Parathyroid adenoma (tissue), 2 donors: ENCODE data around the gene NARS2.
"Not testable (repeated sequence)": the region's sequence is repeated elsewhere in the genome, so short reads cannot be mapped to it uniquely, and the experiment has no call there.

Experiments
- H2AFZ ChIP-seq: fragments of 300-600 bp; sonication (generic); one replicate; pipeline ENCODE4 v1.7.0; 2017; ENCODE audit warnings: antibody characterized with exemption, mild to moderate bottlenecking
- H3K27ac ChIP-seq: fragments of 300-600 bp; sonication (generic); one replicate; pipeline ENCODE4 v1.7.0; 2017
- H3K27me3 ChIP-seq: fragments of 300-600 bp; sonication (generic); one replicate; pipeline ENCODE4 v1.7.0; 2017; ENCODE audit warnings: low read length; ENCODE audit not compliant: control insufficient read depth, insufficient read depth
- H3K36me3 ChIP-seq: fragments of 300-600 bp; sonication (generic); one replicate; pipeline ENCODE4 v1.7.0; 2017; ENCODE audit warnings: low read length; ENCODE audit not compliant: control insufficient read depth, insufficient read depth
- H3K4me1 ChIP-seq: fragments of 300-600 bp; sonication (generic); one replicate; pipeline ENCODE4 v1.7.0; 2017; ENCODE audit warnings: control low read depth
- H3K4me2 ChIP-seq: fragments of 300-600 bp; sonication (generic); one replicate; pipeline ENCODE4 v1.7.0; 2017; ENCODE audit warnings: low read length
- H3K4me3 ChIP-seq: fragments of 300-600 bp; sonication (generic); one replicate; pipeline ENCODE4 v1.7.0; 2017; ENCODE audit warnings: low read depth, low read length
- H3K79me2 ChIP-seq: fragments of 300-600 bp; sonication (generic); one replicate; pipeline ENCODE4 v1.7.0; 2017; ENCODE audit warnings: control low read depth
- H3K9ac ChIP-seq: fragments of 300-600 bp; sonication (generic); one replicate; pipeline ENCODE4 v1.7.0; 2017; ENCODE audit warnings: mild to moderate bottlenecking
- H3K9me3 ChIP-seq: fragments of 300-600 bp; sonication (generic); one replicate; pipeline ENCODE4 v1.7.0; 2017; ENCODE audit warnings: low read length; ENCODE audit not compliant: control insufficient read depth
- TF ChIP-seq, protein P1 (sequence below): fragments of 300-600 bp; sonication (generic); IDR thresholded peaks from one replicate; pipeline ENCODE4 v1.7.0; 2017; ENCODE audit warnings: antibody characterized with exemption, mild to moderate bottlenecking
- donor health status: primary hyperparathyroidism.

The NARS2 gene

DNA sequence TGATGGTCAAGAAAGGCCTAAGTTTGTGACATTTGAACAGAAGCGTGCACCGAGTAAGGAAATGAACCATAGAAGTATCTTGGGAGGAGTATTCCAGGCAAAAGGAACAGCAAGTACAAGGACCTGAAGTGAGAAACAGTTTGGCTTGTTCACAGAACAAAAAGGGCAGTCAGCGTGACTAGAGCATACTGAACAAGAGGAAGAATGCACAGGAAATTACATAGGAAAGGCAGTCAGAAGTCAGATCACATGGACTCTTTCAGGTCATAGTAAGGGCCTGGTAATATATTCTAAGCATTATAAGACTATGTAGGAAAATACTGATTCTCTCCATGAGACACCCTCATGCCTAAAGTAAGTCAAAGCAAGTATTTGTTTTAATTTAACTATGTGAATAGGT, 104.8 kb downstream of the NARS2 start:
- H3K27me3 ChIP-seq = no peaks in the 10 kb centered on the region
- H3K4me3 ChIP-seq = no peak overlapping the region
- H3K4me1 ChIP-seq = no peaks in the 10 kb centered on the region
- H3K9ac ChIP-seq = no peak overlapping the region
- H2AFZ ChIP-seq = no peak overlapping the region
- H3K27ac ChIP-seq = no peak overlapping the region
- TF ChIP-seq, protein P1, sequence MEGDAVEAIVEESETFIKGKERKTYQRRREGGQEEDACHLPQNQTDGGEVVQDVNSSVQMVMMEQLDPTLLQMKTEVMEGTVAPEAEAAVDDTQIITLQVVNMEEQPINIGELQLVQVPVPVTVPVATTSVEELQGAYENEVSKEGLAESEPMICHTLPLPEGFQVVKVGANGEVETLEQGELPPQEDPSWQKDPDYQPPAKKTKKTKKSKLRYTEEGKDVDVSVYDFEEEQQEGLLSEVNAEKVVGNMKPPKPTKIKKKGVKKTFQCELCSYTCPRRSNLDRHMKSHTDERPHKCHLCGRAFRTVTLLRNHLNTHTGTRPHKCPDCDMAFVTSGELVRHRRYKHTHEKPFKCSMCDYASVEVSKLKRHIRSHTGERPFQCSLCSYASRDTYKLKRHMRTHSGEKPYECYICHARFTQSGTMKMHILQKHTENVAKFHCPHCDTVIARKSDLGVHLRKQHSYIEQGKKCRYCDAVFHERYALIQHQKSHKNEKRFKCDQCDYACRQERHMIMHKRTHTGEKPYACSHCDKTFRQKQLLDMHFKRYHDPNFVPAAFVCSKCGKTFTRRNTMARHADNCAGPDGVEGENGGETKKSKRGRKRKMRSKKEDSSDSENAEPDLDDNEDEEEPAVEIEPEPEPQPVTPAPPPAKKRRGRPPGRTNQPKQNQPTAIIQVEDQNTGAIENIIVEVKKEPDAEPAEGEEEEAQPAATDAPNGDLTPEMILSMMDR = no peak
- no peaks in the 10 kb centered on the region for H3K79me2 ChIP-seq
- H3K36me3 ChIP-seq = no peaks in the 10 kb centered on the region
- no peak overlapping the region for H3K4me2 ChIP-seq
- H3K9me3 ChIP-seq = no peaks in the 10 kb centered on the region

GRCh38 chr11:78467931-78468330, 106.7 kb downstream of the NARS2 start:
- Histone ChIP-seq H3K4me3 (no peak overlapping the region), H3K4me2 (no peak overlapping the region), H3K27me3 (no peaks in the 10 kb centered on the region), H2AFZ (no peak overlapping the region), H3K9me3 (no peaks in the 10 kb centered on the region), H3K27ac (no peak overlapping the region), H3K9ac (no peak overlapping the region), H3K79me2 (no peaks in the 10 kb centered on the region), H3K36me3 (no peaks in the 10 kb centered on the region), H3K4me1 (no peaks in the 10 kb centered on the region)
- TF ChIP-seq, protein P1 = no peak

DNA sequence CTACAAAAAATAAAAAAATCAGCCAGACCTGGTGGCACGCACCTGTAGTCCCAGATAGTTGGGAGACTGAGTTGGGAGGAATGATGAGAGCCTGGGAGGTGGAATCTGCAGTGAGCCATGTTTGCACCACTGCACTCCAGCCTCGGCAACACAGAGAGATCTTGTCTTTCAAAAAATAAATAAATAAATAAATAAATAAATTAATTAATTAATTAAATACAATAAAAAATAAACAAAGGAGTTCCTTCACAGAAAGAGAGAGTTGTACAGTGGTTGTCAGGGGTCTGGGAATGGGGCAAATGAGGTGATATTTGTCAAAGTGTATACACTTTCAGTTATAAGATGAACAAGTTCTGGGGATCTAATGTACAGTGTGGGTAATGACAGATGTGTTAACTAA, 107.3 kb downstream of the NARS2 start:
- no peaks in the 10 kb centered on the region for H3K27me3 ChIP-seq

DNA sequence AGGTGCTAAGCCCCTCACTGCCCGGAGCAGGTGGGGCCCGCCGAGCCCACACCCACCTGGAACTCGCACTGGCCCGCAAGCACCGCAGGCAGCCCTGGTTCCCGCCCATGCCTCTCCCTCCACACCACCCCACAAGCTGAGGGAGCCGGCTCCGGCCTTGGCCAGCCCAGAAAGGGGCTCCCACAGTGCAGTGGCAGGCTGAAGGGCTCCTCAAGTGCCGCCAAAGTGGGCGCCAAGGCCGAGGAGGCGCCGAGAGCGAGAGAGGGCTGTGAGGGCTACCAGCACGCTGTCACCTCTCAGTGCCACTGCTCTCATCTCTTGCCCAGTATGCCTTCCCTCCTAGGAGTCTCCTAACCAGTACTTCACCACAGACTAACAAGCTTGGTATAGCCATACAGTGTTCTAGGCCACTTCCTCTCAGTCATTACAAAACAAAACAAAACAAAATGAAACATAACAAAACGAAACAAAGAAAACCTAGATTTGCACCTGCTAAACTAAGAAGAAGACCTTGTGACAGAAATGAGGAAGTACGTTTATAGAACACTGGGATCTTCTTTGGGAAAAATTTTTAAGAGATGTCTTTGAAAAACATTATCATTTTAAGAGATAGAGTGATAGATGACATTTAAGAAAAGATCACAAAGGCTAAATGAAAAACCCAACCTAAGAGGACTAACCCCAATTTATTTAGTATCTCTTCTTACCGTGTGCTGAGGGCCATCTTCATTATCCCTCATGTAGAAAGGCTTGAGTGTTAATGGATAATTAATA, 109.3 kb downstream of the NARS2 start:
- Histone ChIP-seq H3K4me2 (no peak overlapping the region), H3K4me3 (no peak overlapping the region), H2AFZ (no peak overlapping the region), H3K36me3 (no peaks in the 10 kb centered on the region), H3K27ac (no peak overlapping the region), H3K9ac (no peak overlapping the region), H3K79me2 (no peaks in the 10 kb centered on the region), H3K9me3 (no peaks in the 10 kb centered on the region), H3K27me3 (no peaks in the 10 kb centered on the region), H3K4me1 (no peaks in the 10 kb centered on the region)
- TF ChIP-seq, protein P1 = no peak

More for the DNA sequence above, 107.3 kb downstream of the NARS2 start:
- H3K9ac ChIP-seq = no peak overlapping the region
- H2AFZ ChIP-seq = no peak overlapping the region
- no peak overlapping the region for H3K27ac ChIP-seq
- no peaks in the 10 kb centered on the region for H3K36me3 ChIP-seq
- no peak overlapping the region for H3K4me3 ChIP-seq
- H3K4me2 ChIP-seq = no peak overlapping the region
- H3K4me1 ChIP-seq = no peaks in the 10 kb centered on the region
- no peaks in the 10 kb centered on the region for H3K9me3 ChIP-seq
- TF ChIP-seq, protein P1 = no peak
- no peaks in the 10 kb centered on the region for H3K79me2 ChIP-seq

GRCh38 chr11:78464787-78465168, 109.9 kb downstream of the NARS2 start:
- H3K27me3 ChIP-seq, H3K4me1 ChIP-seq, H3K79me2 ChIP-seq, H3K4me2 ChIP-seq, H3K36me3 ChIP-seq, H3K9me3 ChIP-seq, H3K27ac ChIP-seq, H3K9ac ChIP-seq, H3K4me3 ChIP-seq, H2AFZ ChIP-seq: not testable (repeated sequence)
